PC-9 (cell line): ENCODE data around the gene MACROD1.

Experiments
- CTCF ChIP-seq: fragments of 200-600 bp; sonication (generic); conservative IDR thresholded peaks from 2 replicates; pipeline ENCODE4 v1.6.1; 2017; ENCODE audit warnings: mixed run types, antibody characterized with exemption, mild to moderate bottlenecking, moderate library complexity
- EZH2 ChIP-seq: fragments of 200-600 bp; sonication (generic); IDR thresholded peaks from 2 replicates; pipeline ENCODE4 v1.8.0; 2017; ENCODE audit warnings: antibody characterized with exemption, low read depth

GRCh38 chr11:64176751-64177150, 10.8 kb upstream of the MACROD1 start:
- TF ChIP-seq EZH2 (no peak), CTCF (no peak)
